Panc1 (cell line): ENCODE measurements around the gene GOLGA8K. TPM values are rescaled to one million over a fixed set of nuclear protein-coding genes. Genes with fewer than 3 reads are reported as not detected.
"Not testable (repeated sequence)": the region's sequence is repeated elsewhere in the genome, so short reads cannot be mapped to it uniquely, and the experiment has no call there.

Experiments
- ATAC-seq: fragments of 200-7000 bp; cut with Tn5 transposase; 2 replicates; pipeline ENCODE4 v1.9.1; 2020; ENCODE audit warnings: mild to moderate bottlenecking, moderate library complexity
- Bru-seq: library from RNA; stranded (reverse); fragments of 400-500 nt; gene quantifications from one replicate; lab custom pipeline; 2021; lab: Mats Ljungman, UMichigan
- BruChase-seq, 2 experiments: library from RNA; stranded (reverse); fragments of 400-500 nt; gene quantifications; one replicate each; lab custom pipeline; 2021; lab: Mats Ljungman, UMichigan
- BruUV-seq: library from RNA; stranded (reverse); fragments of 400-500 nt; replicated peaks from 2 replicates; lab custom pipeline; 2021; lab: Mats Ljungman, UMichigan
- CTCF ChIA-PET: fragments of 300-600 bp; sonication (Branson Sonifier 250); formaldehyde crosslinking; loops from one replicate; lab custom pipeline; 2022; ENCODE audit warnings: antibody characterized with exemption; lab: Charles Lee
- POLR2A ChIA-PET: fragments of 300-600 bp; sonication (Branson Sonifier 250); formaldehyde crosslinking; loops from one replicate; lab custom pipeline; 2022; ENCODE audit warnings: antibody characterized with exemption; lab: Charles Lee
- DNase-seq: peaks from one replicate; pipeline ENCODE4 v3.0.0-alpha.2; 2010; ENCODE audit warnings: low read depth, low spot score
- H3K27ac ChIP-seq: 2 replicates; pipeline ENCODE4 v1.5.1; 2011; ENCODE audit warnings: mild to moderate bottlenecking, low read length, inconsistent platforms
- H3K27me3 ChIP-seq: fragments of 200-500 bp; sonication (Bioruptor generic); 2 replicates; pipeline ENCODE4 v1.6.0; 2014; ENCODE audit warnings: low read length, inconsistent platforms; ENCODE audit not compliant: control insufficient read depth, insufficient read depth
- H3K36me3 ChIP-seq: fragments of 200-500 bp; sonication (Bioruptor generic); 2 replicates; pipeline ENCODE4 v1.5.1; 2014; ENCODE audit warnings: inconsistent platforms, mild to moderate bottlenecking, low read length, moderate library complexity; ENCODE audit not compliant: control insufficient read depth, insufficient read depth
- H3K4me1 ChIP-seq: 2 replicates; pipeline ENCODE4 v1.5.1; 2011; ENCODE audit warnings: inconsistent platforms, mild to moderate bottlenecking, low read length, moderate library complexity; ENCODE audit not compliant: control insufficient read depth, insufficient read depth
- H3K4me3 ChIP-seq, 2 experiments: 2 replicates each; pipeline ENCODE4 v1.5.1; 2011 to 2012; ENCODE audit warnings: low read depth in 2 of 2, low read length in 2 of 2, mild to moderate bottlenecking in 2 of 2, inconsistent platforms in 1 of 2, moderate library complexity in 1 of 2
- H3K9me3 ChIP-seq: fragments of 200-500 bp; sonication (Bioruptor generic); 2 replicates; pipeline ENCODE4 v1.5.1; 2014; ENCODE audit warnings: low read depth, mild to moderate bottlenecking, inconsistent platforms, low read length, moderate library complexity; ENCODE audit not compliant: control insufficient read depth, insufficient read depth
- in situ Hi-C: cut with HindIII; loops from 2 replicates; pipeline ENCODE4 v1.10.0; 2016; ENCODE audit warnings: low sequenced_read_pairs, low pct_unique_long_range_greater_than_20kb
- intact Hi-C: fragments of 100-400 bp; cut with micrococcal nuclease; formaldehyde crosslinking; loops from one replicate; pipeline ENCODE4 v1.10.0; 2022; ENCODE audit not compliant: unreplicated experiment
- long read RNA-seq: library from polyadenylated mRNA; unstranded; transcript quantifications from one replicate; pipeline ENCODE4 v2.0.0, GENCODE V29; 2021; ENCODE audit not compliant: unreplicated experiment
- polyA plus RNA-seq: library from polyadenylated mRNA; unstranded; fragments of >200 nt; gene quantifications from one replicate; pipeline ENCODE4 v1.2.1, GENCODE V29; 2012; ENCODE audit warnings: missing spikeins; ENCODE audit not compliant: insufficient read length
- total RNA-seq: library from RNA; stranded (reverse); gene quantifications from one replicate; pipeline ENCODE4 v1.2.1, GENCODE V29; 2021; ENCODE audit not compliant: unreplicated experiment

GOLGA8K gene, protein sequence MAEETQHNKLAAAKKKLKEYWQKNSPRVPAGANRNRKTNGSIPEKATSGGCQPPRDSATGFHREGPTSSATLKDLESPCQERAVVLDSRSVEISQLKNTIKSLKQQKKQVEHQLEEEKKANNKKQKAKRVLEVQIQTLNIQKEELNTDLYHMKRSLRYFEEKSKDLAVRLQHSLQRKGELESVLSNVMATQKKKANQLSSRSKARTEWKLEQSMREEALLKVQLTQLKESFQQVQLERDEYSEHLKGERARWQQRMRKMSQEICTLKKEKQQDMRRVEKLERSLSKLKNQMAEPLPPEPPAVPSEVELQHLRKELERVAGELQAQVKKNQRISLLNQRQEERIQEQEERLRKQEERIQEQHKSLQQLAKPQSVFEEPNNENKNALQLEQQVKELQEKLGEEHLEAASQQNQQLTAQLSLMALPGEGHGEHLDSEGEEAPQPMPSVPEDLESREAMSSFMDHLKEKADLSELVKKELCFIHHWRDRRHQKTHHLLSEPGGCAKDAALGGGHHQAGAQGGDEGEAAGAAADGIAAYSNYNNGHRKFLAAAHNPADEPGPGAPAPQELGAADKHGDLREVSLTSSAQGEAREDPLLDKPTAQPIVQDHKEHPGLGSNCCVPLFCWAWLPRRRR
- total RNA-seq (1.5 TPM), Bru-seq, nascent RNA (percentile 43 among the genes with signal in this experiment), BruChase-seq, experiment 1, labeled RNA remaining after a 2-hour chase (percentile 52 among the genes with signal in this experiment), BruChase-seq, experiment 2, labeled RNA remaining after a 6-hour chase (percentile 51 among the genes with signal in this experiment)
- polyA plus RNA-seq, result 1.8 TPM
- long read RNA-seq, result 0 reads

DNA sequence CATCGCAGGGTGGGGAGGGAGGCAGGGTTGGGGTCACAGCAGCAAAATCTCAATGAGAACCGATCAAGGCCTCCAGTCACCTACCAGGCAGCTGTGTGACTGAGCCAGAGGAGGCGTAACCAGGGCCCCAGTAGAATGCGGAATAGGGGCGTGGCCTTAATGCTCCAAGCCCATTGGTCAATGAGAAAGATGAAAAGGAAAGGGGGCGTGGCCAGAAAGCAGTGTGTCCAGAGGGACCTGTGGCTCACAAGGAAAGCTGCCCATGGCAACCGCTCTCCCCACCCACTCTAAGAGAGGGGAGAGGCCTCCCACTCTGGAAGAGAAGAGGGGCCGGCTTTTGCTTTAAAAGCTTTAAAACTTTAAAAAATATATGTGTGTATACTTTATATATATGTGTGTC, at the start of gene GOLGA8K:
TSS of gene GOLGA8K (minus strand) at position 101 of the 400 bp plus-strand sequence. CDS start at position 3, 98 bp downstream.
- ATAC-seq, H3K27me3 ChIP-seq, CTCF ChIA-PET, H3K9me3 ChIP-seq, BruUV-seq, in situ Hi-C loops, intact Hi-C loops, H3K4me1 ChIP-seq, H3K27ac ChIP-seq, DNase-seq, H3K36me3 ChIP-seq, POLR2A ChIA-PET, H3K4me3 ChIP-seq: not testable (repeated sequence)

GRCh38 chr15:32440445-32440977, 37.4 kb upstream of the GOLGA8K start:
- ATAC-seq, result peak; percentile 96
- in situ Hi-C loops, CTCF ChIA-PET: not testable (repeated sequence)

GRCh38 chr15:32434102-32434963, 31.2 kb upstream of the GOLGA8K start:
- H3K36me3 ChIP-seq, BruUV-seq, H3K4me3 ChIP-seq, H3K9me3 ChIP-seq, H3K27me3 ChIP-seq, H3K4me1 ChIP-seq, DNase-seq, POLR2A ChIA-PET, CTCF ChIA-PET, intact Hi-C loops, H3K27ac ChIP-seq, in situ Hi-C loops: not testable (repeated sequence)
- ATAC-seq, result peak; percentile 92

More at GRCh38 chr15:32440445-32440977, 37.4 kb upstream of the GOLGA8K start:
- H3K4me1 ChIP-seq, H3K27ac ChIP-seq, H3K4me3 ChIP-seq, intact Hi-C loops, H3K36me3 ChIP-seq, H3K9me3 ChIP-seq, BruUV-seq, H3K27me3 ChIP-seq, POLR2A ChIA-PET, DNase-seq: not testable (repeated sequence)

DNA sequence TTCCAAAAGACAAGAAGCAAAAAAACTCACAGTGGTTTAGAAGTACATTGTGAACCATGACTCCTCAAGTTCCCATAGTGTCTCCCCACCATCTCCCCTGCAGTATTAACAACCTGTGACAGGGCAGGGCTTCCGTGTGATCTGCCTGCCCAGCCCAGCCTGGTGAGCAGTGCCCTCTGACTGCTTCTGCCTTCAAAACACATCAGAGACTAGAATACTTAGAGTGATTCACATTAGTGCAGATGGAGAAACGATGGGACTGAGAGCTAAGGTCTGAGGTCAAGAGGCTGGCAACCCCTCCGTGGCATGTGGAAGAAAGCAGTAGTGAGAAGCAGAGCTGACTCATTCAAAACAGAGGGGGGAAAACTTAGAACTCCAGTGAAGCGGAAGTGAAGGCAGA, 24.5 kb upstream of the GOLGA8K start:
- BruUV-seq, DNase-seq, H3K9me3 ChIP-seq, CTCF ChIA-PET, in situ Hi-C loops, H3K27ac ChIP-seq, POLR2A ChIA-PET, H3K36me3 ChIP-seq, H3K4me1 ChIP-seq, H3K27me3 ChIP-seq, H3K4me3 ChIP-seq, intact Hi-C loops: not testable (repeated sequence)
- peak; percentile 69 for ATAC-seq

GRCh38 chr15:32426511-32426910, 23.4 kb upstream of the GOLGA8K start:
- in situ Hi-C loops, H3K9me3 ChIP-seq, H3K4me3 ChIP-seq, ATAC-seq, POLR2A ChIA-PET, H3K27ac ChIP-seq, intact Hi-C loops, H3K36me3 ChIP-seq, H3K27me3 ChIP-seq, BruUV-seq, CTCF ChIA-PET, H3K4me1 ChIP-seq, DNase-seq: not testable (repeated sequence)

GRCh38 chr15:32407903-32408302, 4.8 kb upstream of the GOLGA8K start:
- in situ Hi-C loops, DNase-seq: not testable (repeated sequence)

More at GRCh38 chr15:32407903-32408302, 4.8 kb upstream of the GOLGA8K start:
- H3K4me1 ChIP-seq, POLR2A ChIA-PET, H3K27ac ChIP-seq, H3K27me3 ChIP-seq, BruUV-seq, intact Hi-C loops, CTCF ChIA-PET, H3K9me3 ChIP-seq, H3K36me3 ChIP-seq, ATAC-seq, H3K4me3 ChIP-seq: not testable (repeated sequence)
